Small intestine (tissue), 7 donors: Measurements from ENCODE around the gene SLC17A9. TPM values are rescaled to one million over a fixed set of nuclear protein-coding genes. Genes with fewer than 3 reads are reported as not detected.

Experiments used
- DNase-seq, 2 donors: peaks; one replicate each; pipeline versions ENCODE4 v3.0.0 to v3.0.0-alpha.2; 2013
- FAIRE-seq: peaks from 2 replicates; lab custom pipeline; 2012; peaks lifted over from hg19 to GRCh38; lab: Jason Lieb, UNC
- H3K27ac ChIP-seq, 3 donors: one replicate each; pipeline ENCODE4 v1.5.1; 2013; ENCODE audit warnings: low read length in 2 of 3, mild to moderate bottlenecking in 2 of 3, control low read depth in 1 of 3, inconsistent platforms in 1 of 3, low read depth in 1 of 3, moderate library complexity in 1 of 3
- H3K27me3 ChIP-seq, 3 donors: one replicate each; pipeline ENCODE4 v1.6.1; 2013; ENCODE audit warnings: low read length in 3 of 3, inconsistent platforms in 1 of 3; ENCODE audit not compliant: control insufficient read depth in 3 of 3, insufficient read depth in 3 of 3
- H3K36me3 ChIP-seq, 3 donors: one replicate each; pipeline ENCODE4 v1.6.1; 2013; ENCODE audit warnings: low read length in 3 of 3, inconsistent platforms in 1 of 3, low read depth in 1 of 3, mild to moderate bottlenecking in 1 of 3, moderate library complexity in 1 of 3; ENCODE audit not compliant: control insufficient read depth in 3 of 3, insufficient read depth in 2 of 3
- H3K4me1 ChIP-seq, 3 donors: one replicate each; pipeline ENCODE4 v1.6.1; 2013; ENCODE audit warnings: low read length in 2 of 3, inconsistent platforms in 1 of 3, low read depth in 1 of 3, mild to moderate bottlenecking in 1 of 3, moderate library complexity in 1 of 3; ENCODE audit not compliant: control insufficient read depth in 3 of 3, insufficient read depth in 2 of 3
- H3K4me3 ChIP-seq, 3 donors: one replicate each; pipeline ENCODE4 v1.5.1; 2013; ENCODE audit warnings: low read length in 3 of 3, control low read depth in 1 of 3, inconsistent platforms in 1 of 3, low read depth in 1 of 3, mild to moderate bottlenecking in 1 of 3, moderate library complexity in 1 of 3
- H3K9me3 ChIP-seq, 2 donors: one replicate each; pipeline ENCODE4 v1.6.1; 2013; ENCODE audit warnings: low read depth in 1 of 2, low read length in 1 of 2; ENCODE audit not compliant: control insufficient read depth in 2 of 2, insufficient read depth in 1 of 2
- WGBS, 3 donors: extraction: QIAGEN DNeasy Blood & Tissue Kit; methylation state at CpG; one replicate each; pipeline ENCODE4 v1.1.7; 2013; 5-methylcytosine and 5-hydroxymethylcytosine counted together
- polyA plus RNA-seq, 4 donors: library from polyadenylated mRNA; stranded (reverse) in 3 of 4; unstranded in 1 of 4; fragments of 200-250 nt in 3 of 4; fragments of 120-200 nt in 1 of 4; gene quantifications; one replicate each; pipeline versions ENCODE4 v1.2.1 to v1.2.3, GENCODE V29; 2013
- donor health status: healthy with polysubstance abuse.
- donor health status: control.
- donor health status: control.
- donor health status: Bipolar disorder and iron deficiency.
- donor health status: healthy.

SLC17A9 gene
- polyA plus RNA-seq, 4 donors, result 0.22 to 11.2 (median 1.8) TPM

DNA sequence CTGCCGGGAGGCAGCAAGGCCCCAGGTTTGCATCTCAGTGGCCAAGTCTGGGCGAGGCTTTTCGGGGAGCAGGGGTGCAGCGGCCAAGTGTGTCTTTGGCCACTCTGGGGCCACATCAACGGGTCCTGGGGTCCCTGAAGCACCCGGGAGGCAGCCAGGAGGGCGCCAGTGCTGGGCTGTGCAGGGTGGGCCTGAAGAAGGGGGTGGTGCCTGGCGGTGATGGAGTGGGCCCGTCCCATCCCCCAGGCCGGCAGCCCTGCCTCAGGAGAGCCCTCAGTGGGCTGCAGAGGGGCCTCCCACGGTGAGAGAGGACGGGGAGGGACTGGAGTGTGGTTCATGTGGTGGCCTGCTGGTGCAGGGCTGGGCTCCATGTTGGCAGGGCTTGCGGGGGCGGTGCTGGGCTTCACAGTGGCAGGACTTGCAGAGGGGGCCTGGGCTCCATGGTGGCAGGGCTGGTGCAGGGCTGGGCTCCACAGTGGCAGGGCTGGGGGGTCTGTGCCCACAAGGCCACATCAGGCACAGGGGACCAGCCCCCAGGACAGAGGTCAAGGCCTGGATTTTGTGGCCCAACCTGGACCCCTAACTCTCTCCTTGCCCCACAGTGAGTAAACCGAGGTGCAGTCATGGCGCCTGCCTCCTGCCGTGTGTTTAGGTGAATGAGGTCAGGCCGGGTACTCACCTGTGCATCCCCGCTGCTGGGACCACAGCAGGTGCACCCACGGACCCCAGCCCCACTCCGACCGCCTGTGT, 64.7 kb downstream of the SLC17A9 start:
- DNase-seq, result no peak
- 67 to 74% (median 71%) methylated on average over 19 to 22 of the region's 22 CpGs for WGBS, 3 donors
- peaks cover 0 to 52% (median 32%) of the 10 kb centered on the region in 3 donors for H3K27me3 ChIP-seq

DNA sequence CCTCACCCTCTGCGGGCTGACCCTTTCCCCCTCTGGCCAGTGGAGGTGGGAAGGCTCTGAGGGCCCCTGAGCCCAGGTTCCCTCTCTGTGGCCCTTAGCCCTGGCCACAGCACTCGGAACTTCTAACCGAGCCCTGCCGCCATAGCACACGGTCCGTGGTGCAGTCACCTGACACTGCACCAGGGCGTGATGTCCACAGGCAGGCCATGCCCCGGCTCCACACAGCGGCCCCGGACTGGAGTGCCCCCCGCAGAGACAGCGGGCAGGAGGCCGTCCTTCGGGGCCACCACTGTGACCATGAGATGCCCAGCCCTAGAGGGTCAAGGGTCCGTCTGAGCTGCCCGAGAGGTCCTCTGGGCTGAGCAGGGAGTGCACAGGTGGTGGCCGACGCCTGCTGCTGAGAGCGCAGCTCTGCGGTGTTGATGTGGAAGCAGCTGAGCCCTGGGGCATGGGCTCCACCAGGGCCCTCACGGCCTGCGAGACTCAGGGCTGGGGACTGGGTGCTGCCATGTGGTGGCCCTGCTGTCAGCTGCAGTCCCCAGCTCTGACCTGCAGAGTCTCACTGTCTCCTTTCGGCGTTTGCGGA, 65.4 kb downstream of the SLC17A9 start:
- FAIRE-seq (no peak), DNase-seq (no peak)
- H3K27me3 ChIP-seq, result peaks cover 0 to 51% (median 29%) of the 10 kb centered on the region in 3 donors
- H3K9me3 ChIP-seq, result peaks cover 0 to 5% of the 10 kb centered on the region in 2 donors
- no peak overlapping the region for H3K27ac ChIP-seq
- H3K36me3 ChIP-seq, result no peaks in the 10 kb centered on the region
- no peaks in the 10 kb centered on the region for H3K4me1 ChIP-seq
- 82 to 89% (median 85%) methylated on average over 22 to 25 of the region's 25 CpGs for WGBS, 3 donors
- no peak overlapping the region for H3K4me3 ChIP-seq

More for the DNA sequence above, 64.7 kb downstream of the SLC17A9 start:
- H3K27ac ChIP-seq, result no peak overlapping the region
- no peaks in the 10 kb centered on the region for H3K4me1 ChIP-seq
- H3K9me3 ChIP-seq, result peaks cover 0 to 9% of the 10 kb centered on the region in 2 donors
- FAIRE-seq, result no peak
- H3K36me3 ChIP-seq, result no peaks in the 10 kb centered on the region
- no peak overlapping the region for H3K4me3 ChIP-seq

Other genes starting within 250 kb of the SLC17A9 start
- gene NTSR1, start 243.9 kb upstream of the SLC17A9 start, polyA plus RNA-seq, result 1 to 10 TPM in 1 of 4 donors, under 1 TPM in 1, not detected in 2; 0.34 to 1.2 TPM
- gene MRGBP, start 156.2 kb upstream of the SLC17A9 start, polyA plus RNA-seq, result 10 to 100 TPM; 11.5 to 17.0 (median 13.4) TPM
- gene OGFR, start 147.9 kb upstream of the SLC17A9 start, polyA plus RNA-seq, result 10 to 100 TPM; 46.6 to 88.3 (median 66.3) TPM
- gene COL9A3, start 135.7 kb upstream of the SLC17A9 start, polyA plus RNA-seq, result 10 to 100 TPM in 1 of 4 donors, 1 to 10 TPM in 3; 3.4 to 12.7 (median 5.9) TPM
- 1 to 10 TPM; 4.2 to 5.7 (median 4.6) TPM for gene TCFL5, start 90.9 kb upstream of the SLC17A9 start, polyA plus RNA-seq
- 10 to 100 TPM; 11.6 to 49.4 (median 15.7) TPM for gene DIDO1, start 26.2 kb upstream of the SLC17A9 start, polyA plus RNA-seq
- 10 to 100 TPM; 14.3 to 31.0 (median 17.1) TPM for gene GID8, start 14.6 kb upstream of the SLC17A9 start, polyA plus RNA-seq
- gene BHLHE23, start 54.3 kb downstream of the SLC17A9 start, polyA plus RNA-seq, result not detected